Measurements from ENCODE around the gene SNCA.

- TF ChIP-seq CTCF (IDR thresholded peaks at IDR 0.05; ENCODE audit: low read depth, low read length, poor library complexity, severe bottlenecking): no peak
- TF ChIP-seq EZH2phosphoT487 (IDR thresholded peaks at IDR 0.05; ENCODE audit: borderline replicate concordance, low read length): no peak
Measured at GRCh38 chr4:89836897-89837384, at the start of gene SNCA.
